ENCODE data around the gene MOSPD3.

Gene MOSPD3

GRCh38 chr7:100591596-100591995 is 20.7 kb upstream of the MOSPD3 start:
- DNase-seq (ENCODE audit: low read depth) = no peak

DNA sequence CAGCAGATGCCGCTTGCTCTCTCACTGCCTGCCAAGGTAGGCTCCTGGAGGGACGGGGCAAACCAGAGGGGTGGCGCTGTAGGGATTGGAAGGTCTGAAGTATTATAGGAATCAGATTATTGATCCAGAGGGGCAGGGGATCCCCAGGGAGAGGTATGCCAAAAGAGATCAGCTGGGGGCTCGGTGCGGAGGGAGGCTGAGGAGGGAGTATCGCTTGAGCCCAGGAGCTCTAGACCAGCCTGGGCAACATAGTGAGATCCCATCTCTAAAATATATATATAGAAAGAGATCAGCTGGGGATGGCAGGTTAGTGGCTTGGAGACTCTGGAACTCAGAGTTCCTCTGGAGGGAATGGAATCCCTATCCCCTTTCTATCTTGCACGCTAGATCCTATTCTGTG is 17.2 kb upstream of the MOSPD3 start:
- no peak for DNase-seq (ENCODE audit: low read depth)

- DNase-seq (ENCODE audit: low read depth) = peak; percentile 9
Observed at GRCh38 chr7:100598425-100598824, 13.9 kb upstream of the MOSPD3 start.

- no peak for DNase-seq (ENCODE audit: low read depth)
Observed at GRCh38 chr7:100599911-100600729, 12.2 kb upstream of the MOSPD3 start.

- no peak for DNase-seq (ENCODE audit: low read depth)
Observed at GRCh38 chr7:100600730-100601038, 11.7 kb upstream of the MOSPD3 start.

DNA sequence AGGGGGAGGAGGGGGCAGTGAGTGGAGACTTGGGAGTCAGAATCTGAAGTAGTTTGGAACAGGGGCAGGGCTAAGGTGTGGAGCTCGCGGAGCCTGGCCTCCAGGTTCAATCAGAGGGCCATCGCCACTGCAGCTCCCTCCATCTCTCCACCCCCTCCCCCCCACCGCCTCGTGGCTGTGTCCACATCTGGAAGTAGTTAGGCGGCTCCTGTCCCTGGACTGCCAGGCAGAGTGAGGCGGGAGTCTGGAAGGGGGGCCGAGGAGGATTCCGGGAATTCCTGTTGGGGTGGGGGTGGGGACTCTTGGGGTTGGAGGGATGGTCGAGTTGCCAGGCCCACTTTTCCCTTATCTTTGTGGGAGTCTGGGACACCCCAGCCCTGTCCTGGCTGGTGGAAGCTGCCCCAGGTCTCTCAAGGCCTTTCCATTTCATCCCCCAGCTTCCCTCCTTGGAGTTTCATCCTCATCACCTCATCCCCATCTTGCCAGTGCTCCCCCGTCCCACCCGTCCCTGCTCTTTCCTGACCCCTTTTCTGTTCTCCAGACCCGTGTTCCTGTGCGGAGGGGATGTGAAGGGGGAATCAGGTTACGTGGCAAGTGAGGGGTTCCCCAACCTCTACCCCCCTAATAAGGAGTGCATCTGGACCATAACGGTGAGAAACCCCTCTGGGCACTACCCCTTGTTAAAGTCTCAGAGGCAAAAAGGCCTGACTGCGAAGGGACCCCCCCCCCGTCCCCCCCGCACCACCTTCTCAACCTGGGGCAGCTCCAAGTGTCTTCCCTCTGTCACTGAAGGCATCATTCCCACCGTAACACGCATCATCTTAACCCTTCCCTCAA is 9.2 kb upstream of the MOSPD3 start:
- peak; percentile 95 for DNase-seq (ENCODE audit: low read depth)

- DNase-seq (ENCODE audit: low read depth) = peak; percentile 55
Observed at GRCh38 chr7:100603726-100604027, 8.7 kb upstream of the MOSPD3 start.

GRCh38 chr7:100604028-100604975 is 8.0 kb upstream of the MOSPD3 start:
- DNase-seq (ENCODE audit: low read depth) = peak; percentile 83

DNA sequence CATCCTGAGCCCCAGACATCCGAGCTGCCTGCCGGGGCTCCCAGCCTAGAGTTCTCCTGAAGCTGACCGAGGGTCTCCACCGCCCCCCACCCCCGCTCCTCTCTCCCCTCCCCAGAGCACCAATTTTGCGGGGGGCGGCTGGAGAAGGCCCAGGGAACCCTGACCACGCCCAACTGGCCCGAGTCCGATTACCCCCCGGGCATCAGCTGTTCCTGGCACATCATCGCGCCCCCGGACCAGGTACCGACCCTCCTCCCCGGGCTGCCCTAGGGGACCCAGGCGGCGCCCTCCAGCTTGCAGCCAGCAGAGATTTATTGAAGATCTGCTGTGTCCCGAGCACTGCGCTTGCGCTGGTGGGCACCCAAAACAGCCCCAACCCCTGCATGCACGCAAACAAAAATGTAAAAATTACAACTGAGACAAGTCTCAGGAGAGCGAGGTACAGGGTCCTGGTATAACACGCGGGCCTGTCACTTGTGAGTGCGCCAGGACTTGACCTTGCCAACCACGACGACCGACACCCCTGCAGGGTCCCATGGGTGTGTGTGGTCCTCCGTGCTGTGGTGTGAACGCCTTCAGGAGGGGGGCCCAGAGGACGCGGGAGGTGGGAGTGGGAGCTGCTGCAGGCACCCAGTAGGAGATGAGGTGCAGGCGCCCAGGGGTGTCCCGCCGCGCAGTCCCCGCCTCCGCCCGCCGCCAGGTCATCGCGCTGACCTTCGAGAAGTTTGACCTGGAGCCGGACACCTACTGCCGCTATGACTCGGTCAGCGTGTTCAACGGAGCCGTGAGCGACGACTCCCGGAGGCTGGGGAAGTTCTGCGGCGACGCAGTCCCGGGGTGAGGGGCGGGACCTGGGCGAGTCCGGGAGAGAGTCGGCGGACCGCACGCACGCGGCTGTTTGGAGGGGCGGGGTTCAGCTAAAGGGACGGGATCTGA is 7.1 kb upstream of the MOSPD3 start:
- DNase-seq (ENCODE audit: low read depth) = no peak

DNA sequence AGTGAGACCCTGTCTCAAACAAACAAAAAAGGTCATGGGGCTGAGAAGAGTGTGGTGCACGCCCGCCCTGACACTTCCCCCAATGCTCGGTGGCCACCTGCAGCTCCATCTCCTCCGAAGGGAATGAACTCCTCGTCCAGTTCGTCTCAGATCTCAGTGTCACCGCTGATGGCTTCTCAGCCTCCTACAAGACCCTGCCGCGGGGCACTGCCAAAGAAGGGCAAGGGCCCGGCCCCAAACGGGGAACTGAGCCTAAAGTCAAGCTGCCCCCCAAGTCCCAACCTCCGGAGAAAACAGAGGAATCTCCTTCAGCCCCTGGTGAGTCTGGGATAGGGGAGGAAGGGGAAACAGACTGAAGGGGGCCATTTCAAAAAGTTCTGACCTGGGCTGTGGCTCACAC is 6.0 kb upstream of the MOSPD3 start:
- DNase-seq (ENCODE audit: low read depth) = no peak

- DNase-seq (ENCODE audit: low read depth) = peak; percentile 21
Observed at GRCh38 chr7:100607111-100607510, 5.2 kb upstream of the MOSPD3 start.

DNA sequence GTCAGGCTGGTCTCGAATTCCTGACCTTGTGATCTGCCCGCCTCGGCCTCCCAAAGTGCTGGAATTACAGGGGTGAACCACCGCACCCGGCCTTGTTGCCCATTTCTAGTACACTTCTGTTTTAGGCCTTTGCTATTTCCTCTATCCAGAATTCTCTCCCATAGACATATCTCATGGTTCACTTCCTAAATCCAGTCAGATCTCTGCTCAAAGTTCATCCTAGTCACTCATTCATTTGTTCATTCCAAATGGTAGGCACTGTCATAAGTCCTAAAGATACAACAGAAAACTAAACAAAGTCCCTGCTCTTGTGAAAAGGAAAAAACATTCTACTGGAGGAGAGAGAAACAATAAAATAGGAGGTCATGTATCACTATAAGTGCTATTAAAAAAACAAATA is 2.4 kb upstream of the MOSPD3 start:
- no peak for DNase-seq (ENCODE audit: low read depth)

- peak; percentile 14 for DNase-seq (ENCODE audit: low read depth)
Observed at GRCh38 chr7:100612730-100613390, 520 bp downstream of the MOSPD3 start.

DNA sequence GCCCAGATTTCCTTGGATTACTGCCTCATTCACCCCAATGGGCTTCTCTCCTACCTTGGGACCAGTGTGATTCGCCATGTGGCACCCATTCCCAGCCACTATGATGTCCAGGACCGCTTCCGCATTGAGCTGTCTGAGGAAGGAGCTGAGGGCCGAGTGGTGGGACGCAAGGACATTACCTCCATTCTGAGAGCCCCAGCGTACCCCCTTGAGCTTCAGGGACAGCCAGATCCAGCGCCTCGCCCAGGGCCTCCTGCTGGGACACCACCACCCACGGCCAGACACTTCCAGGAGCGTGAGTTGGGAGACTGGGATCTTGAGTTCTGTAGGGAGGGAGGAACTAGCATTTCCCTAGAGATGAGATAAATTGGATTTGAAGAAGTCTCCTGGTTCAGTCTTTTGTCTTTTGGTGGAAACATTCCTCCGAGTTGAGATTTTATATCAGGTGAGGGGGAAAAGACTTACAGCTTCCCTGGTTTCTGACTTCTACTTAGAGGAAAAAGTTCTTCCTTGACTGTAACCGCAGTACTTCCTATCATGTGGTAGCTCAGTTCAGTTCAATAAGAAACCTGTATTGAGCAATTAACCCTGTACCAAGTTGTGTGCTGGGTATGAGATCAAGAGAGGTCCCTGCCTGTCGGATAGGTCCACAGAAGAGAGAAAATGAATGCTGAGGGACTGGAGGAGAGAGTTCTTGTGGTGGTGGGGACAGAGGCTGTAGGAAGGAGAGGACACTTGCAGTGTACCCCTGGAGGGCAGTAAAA is 1.3 kb downstream of the MOSPD3 start:
- no peak for DNase-seq (ENCODE audit: low read depth)

DNA sequence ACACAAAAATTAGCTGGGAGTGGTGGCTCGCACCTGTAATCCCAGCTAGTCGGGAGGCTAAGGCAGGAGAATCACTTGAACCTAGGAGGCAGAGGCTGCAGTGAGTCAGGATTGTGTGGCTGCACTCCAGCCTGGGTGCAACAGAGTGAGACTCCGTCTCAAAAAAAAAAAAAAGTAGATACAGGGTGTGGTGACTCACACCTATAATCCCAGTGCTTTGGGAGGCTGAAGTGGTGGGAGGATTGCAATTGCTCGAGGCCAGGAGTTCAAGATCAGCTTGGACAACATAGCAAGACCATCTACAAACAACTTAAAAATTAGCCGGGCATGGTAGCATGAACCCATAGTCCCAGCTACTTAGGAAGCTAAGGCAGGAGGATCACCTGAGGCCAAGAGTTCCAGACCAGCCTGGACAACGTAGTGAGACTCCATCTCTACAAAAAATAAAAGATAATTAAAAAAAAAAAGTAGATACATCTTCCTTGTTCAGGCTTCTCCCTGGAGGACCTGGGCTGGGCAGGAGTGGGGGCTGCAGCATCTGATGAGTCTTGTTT is 2.0 kb downstream of the MOSPD3 start:
- peak; percentile 6 for DNase-seq (ENCODE audit: low read depth)

GRCh38 chr7:100620239-100620638 is 7.9 kb downstream of the MOSPD3 start:
- DNase-seq (ENCODE audit: low read depth) = no peak

GRCh38 chr7:100620804-100621203 is 8.5 kb downstream of the MOSPD3 start:
- no peak for DNase-seq (ENCODE audit: low read depth)

DNA sequence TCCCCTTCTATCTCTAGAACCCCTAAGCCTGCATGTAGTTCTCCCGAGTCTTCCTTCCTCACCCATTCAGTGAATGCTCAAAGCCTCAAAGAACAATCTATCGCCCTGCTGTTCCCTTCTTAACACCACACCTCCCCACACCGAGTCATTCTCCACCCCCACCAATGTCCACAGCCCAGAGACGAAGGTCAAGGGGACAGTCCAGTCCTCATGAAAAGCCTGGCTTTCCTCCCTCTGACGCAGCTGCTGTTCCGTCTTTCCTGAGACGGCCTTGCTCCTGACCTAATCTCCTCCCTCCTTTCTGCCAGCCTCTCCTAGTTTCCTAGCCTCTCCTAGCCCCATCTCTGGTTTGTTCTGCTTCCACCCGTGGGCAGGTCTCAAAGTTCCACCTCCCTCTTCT is 9.2 kb downstream of the MOSPD3 start:
- no peak for DNase-seq (ENCODE audit: low read depth)

GRCh38 chr7:100623951-100624824 is 11.8 kb downstream of the MOSPD3 start:
- no peak for DNase-seq (ENCODE audit: low read depth)
